ENCODE results near the gene VANGL1.

Gene VANGL1

DNA sequence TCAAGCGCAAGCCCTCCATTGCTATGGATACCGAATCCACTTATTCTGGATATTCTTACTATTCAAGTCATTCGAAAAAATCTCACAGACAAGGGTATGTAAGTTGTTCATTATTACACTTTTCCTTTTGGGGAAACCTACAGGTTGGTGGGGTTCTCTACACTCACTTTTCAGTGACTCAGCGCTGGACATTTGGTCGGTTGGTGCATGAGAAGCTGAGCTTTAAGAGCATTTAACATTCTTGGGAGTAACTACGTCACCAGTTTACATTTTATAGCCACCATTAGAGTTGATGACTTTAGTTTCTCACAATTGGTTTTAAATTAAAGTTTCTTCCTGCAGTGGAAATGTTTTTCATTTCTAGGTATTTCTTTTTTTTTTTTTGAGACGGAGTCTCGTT is 9.6 kb downstream of the VANGL1 start:
- Histone ChIP-seq H3K36me3 (no peaks in the 10 kb centered on the region), H3K9me3 (no peaks in the 10 kb centered on the region), H3K27me3 (no peaks in the 10 kb centered on the region), H3K4me3 (ENCODE audit: low read depth, low read length) (no peak overlapping the region), H3K4me1 (no peaks in the 10 kb centered on the region)
- DNase-seq = no peak
- TF ChIP-seq CTCF (IDR thresholded peaks at IDR 0.05; ENCODE audit: low read depth, low read length) = no peak

GRCh38 chr1:115652236-115652788 is 10.5 kb downstream of the VANGL1 start:
- Histone ChIP-seq H3K4me3 (ENCODE audit: low read depth, low read length) (no peak overlapping the region), H3K4me1 (no peaks in the 10 kb centered on the region), H3K36me3 (no peaks in the 10 kb centered on the region), H3K9me3 (no peaks in the 10 kb centered on the region), H3K27me3 (no peaks in the 10 kb centered on the region)
- DNase-seq = no peak
- TF ChIP-seq CTCF (IDR thresholded peaks at IDR 0.05; ENCODE audit: low read depth, low read length) = no peak

GRCh38 chr1:115654125-115654524 is 12.4 kb downstream of the VANGL1 start:
- DNase-seq = no peak
- Histone ChIP-seq H3K27me3 (no peaks in the 10 kb centered on the region), H3K4me3 (ENCODE audit: low read depth, low read length) (no peak overlapping the region), H3K9me3 (no peaks in the 10 kb centered on the region; the same call in 1 of the 2 replicates), H3K4me1 (no peaks in the 10 kb centered on the region), H3K36me3 (no peaks in the 10 kb centered on the region)
- TF ChIP-seq CTCF (IDR thresholded peaks at IDR 0.05; ENCODE audit: low read depth, low read length) = no peak

DNA sequence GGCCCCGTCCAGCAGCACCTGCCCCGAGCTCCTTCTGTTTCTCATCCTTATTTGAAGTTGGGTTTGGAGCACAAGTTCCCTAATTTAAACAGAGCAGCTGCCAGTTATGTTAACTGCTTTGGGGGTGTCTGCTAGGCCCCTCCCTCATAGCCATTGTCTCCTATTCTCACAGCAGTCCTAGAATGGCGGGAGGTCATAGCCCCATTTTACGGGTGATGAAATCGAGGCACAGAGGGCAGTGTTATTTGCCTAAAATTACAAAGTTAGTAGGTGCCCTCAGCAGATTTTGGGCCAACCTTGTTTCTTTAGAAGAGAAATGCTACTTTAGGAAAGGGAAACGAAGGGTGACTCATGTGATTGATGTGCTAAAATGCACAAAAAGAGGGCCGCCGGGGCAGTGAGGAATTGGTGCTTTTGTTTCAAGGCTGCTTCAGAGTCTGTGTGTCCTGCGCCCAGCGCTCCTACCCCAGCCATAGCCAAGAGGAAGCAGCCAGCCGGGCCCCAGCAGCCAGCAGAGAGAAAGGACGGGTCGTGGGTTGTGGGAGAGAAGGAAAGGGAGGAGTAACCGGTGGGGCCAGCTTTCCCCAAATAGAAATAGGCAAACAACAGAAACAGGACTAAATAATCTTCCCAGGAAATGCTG is 13.0 kb downstream of the VANGL1 start:
- DNase-seq = no peak
- TF ChIP-seq CTCF (IDR thresholded peaks at IDR 0.05; ENCODE audit: low read depth, low read length) = no peak
- H3K36me3 ChIP-seq = no peaks in the 10 kb centered on the region
- no peaks in the 10 kb centered on the region for H3K27me3 ChIP-seq
- H3K4me1 ChIP-seq = no peaks in the 10 kb centered on the region
- H3K9me3 ChIP-seq = no peaks in the 10 kb centered on the region; the same call in 1 of the 2 replicates
- H3K4me3 ChIP-seq (ENCODE audit: low read depth, low read length) = no peak overlapping the region

DNA sequence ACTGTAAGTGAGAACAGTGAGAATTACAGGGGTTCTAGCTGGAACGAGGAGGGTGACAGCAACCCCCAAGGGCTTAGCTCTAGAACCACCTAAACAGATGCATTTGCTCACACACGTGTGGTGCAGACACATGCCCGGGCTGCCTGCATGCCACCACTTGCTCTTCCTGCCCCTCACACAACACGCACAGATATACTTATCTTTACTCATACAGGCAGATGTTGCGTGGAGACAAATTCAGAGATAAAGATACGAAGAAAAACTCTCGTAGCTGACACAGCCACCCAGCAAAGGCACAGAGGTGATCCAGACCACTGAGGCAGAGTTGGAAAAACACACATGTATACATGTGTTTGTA is 13.5 kb downstream of the VANGL1 start:
- H3K4me1 ChIP-seq = no peaks in the 10 kb centered on the region
- no peaks in the 10 kb centered on the region for H3K27me3 ChIP-seq
- H3K36me3 ChIP-seq = no peaks in the 10 kb centered on the region
- H3K4me3 ChIP-seq (ENCODE audit: low read depth, low read length) = no peak overlapping the region
- no peak for DNase-seq
- H3K9me3 ChIP-seq = no peaks in the 10 kb centered on the region; the same call in 1 of the 2 replicates
- TF ChIP-seq CTCF (IDR thresholded peaks at IDR 0.05; ENCODE audit: low read depth, low read length) = no peak

- no peaks in the 10 kb centered on the region for H3K27me3 ChIP-seq
- H3K9me3 ChIP-seq = no peaks in the 10 kb centered on the region; the same call in 1 of the 2 replicates
- no peak for DNase-seq
- no peaks in the 10 kb centered on the region for H3K36me3 ChIP-seq
- H3K4me1 ChIP-seq = no peaks in the 10 kb centered on the region
- no peak overlapping the region for H3K4me3 ChIP-seq (ENCODE audit: low read depth, low read length)
- TF ChIP-seq CTCF (IDR thresholded peaks at IDR 0.05; ENCODE audit: low read depth, low read length) = no peak
These were observed 14.1 kb downstream of the VANGL1 start for GRCh38 chr1:115655916-115656315.
